HL-60 (cell line): ENCODE measurements around the gene CCDC146.
"Not testable (repeated sequence)": the region's sequence is repeated elsewhere in the genome, so short reads cannot be mapped to it uniquely, and the experiment has no call there.

Experiments used
- CTCF ChIP-seq: IDR thresholded peaks from one replicate; pipeline ENCODE4 v1.5.1; 2011; ENCODE audit warnings: low read length, control low read depth, inconsistent platforms; ENCODE audit not compliant: insufficient read depth
- POLR2AphosphoS5 ChIP-seq: IDR thresholded peaks from 2 replicates; pipeline ENCODE4 v1.6.1; 2012; ENCODE audit warnings: low read depth
- REST ChIP-seq: IDR thresholded peaks from 2 replicates; pipeline ENCODE4 v1.6.1; 2012; ENCODE audit warnings: low read depth; ENCODE audit not compliant: insufficient replicate concordance

- not testable (repeated sequence) for TF ChIP-seq POLR2AphosphoS5, CTCF, REST
These were observed 9.4 kb downstream of the CCDC146 start for GRCh38 chr7:77131781-77132180.
